ENCODE measurements around the gene GRIN2C. TPM values are rescaled to one million over a fixed set of nuclear protein-coding genes. Genes with fewer than 3 reads are reported as not detected.

The GRIN2C gene
- total RNA-seq, 1 donor: under 0.01 TPM

DNA sequence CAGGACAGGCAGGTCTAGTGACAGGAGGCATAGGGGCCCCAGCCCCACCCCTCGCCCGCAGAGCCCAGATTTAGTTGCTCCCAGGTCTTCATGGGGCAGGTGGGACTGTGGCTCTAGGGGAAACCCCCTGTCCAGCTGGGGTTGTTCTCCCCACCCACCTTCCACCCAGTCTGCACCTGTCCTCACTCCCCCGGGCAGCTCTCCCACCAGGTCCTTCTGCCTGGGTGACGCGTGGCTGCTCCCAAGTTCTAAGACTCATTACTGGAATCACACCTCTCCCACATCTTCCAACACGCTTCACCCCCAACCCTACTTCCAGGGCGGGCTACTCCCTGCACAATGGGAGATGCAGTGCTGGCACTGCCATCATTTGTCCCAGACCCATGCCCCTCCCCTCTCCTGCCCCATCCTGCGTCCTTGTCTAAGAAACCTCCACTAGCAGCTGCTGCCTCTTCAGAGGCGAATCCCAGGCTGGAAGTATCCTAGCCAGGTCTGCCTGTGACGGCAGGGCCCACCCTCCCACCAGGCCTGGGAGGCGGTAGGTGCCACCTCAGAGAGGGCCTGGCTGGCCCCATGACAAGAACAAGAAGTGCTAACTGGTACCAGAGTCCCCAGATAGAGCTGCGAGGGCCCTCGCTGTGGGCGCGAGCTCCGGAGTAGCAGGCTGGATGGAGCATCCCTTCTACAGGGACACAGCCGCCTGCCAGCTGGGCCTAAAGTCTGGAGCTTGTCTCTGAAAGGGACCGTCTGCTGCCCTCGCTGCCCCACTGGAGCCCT is 22.8 kb downstream of the GRIN2C start:
- H3K4me3 ChIP-seq (ENCODE audit: low read depth, low read length): no peak overlapping the region
- TF ChIP-seq, protein P1, sequence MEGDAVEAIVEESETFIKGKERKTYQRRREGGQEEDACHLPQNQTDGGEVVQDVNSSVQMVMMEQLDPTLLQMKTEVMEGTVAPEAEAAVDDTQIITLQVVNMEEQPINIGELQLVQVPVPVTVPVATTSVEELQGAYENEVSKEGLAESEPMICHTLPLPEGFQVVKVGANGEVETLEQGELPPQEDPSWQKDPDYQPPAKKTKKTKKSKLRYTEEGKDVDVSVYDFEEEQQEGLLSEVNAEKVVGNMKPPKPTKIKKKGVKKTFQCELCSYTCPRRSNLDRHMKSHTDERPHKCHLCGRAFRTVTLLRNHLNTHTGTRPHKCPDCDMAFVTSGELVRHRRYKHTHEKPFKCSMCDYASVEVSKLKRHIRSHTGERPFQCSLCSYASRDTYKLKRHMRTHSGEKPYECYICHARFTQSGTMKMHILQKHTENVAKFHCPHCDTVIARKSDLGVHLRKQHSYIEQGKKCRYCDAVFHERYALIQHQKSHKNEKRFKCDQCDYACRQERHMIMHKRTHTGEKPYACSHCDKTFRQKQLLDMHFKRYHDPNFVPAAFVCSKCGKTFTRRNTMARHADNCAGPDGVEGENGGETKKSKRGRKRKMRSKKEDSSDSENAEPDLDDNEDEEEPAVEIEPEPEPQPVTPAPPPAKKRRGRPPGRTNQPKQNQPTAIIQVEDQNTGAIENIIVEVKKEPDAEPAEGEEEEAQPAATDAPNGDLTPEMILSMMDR (IDR thresholded peaks at IDR 0.05; ENCODE audit: insufficient read depth, low read depth, low read length): no peak
- no peak for DNase-seq (ENCODE audit: low read depth)

DNA sequence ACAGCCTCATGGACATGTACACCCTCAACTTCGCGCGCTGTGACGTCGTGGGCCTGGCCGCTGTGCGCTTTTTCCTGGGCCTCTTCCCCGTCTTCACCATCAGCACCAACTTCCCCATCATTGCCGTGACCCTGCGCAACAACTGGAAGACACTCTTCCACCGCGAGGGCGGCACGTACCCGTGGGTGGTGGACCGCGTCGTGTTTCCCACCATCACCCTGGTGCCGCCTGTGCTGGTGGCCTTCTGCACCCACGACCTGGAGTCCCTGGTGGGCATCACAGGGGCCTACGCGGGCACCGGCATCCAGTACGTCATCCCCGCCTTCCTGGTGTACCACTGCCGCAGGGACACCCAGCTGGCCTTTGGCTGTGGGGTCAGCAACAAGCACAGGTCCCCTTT is 23.5 kb downstream of the GRIN2C start:
- TF ChIP-seq, protein P1 (IDR thresholded peaks at IDR 0.05; ENCODE audit: insufficient read depth, low read depth, low read length): no peak
- no peak for DNase-seq (ENCODE audit: low read depth)
- no peak overlapping the region for H3K4me3 ChIP-seq (ENCODE audit: low read depth, low read length)

DNA sequence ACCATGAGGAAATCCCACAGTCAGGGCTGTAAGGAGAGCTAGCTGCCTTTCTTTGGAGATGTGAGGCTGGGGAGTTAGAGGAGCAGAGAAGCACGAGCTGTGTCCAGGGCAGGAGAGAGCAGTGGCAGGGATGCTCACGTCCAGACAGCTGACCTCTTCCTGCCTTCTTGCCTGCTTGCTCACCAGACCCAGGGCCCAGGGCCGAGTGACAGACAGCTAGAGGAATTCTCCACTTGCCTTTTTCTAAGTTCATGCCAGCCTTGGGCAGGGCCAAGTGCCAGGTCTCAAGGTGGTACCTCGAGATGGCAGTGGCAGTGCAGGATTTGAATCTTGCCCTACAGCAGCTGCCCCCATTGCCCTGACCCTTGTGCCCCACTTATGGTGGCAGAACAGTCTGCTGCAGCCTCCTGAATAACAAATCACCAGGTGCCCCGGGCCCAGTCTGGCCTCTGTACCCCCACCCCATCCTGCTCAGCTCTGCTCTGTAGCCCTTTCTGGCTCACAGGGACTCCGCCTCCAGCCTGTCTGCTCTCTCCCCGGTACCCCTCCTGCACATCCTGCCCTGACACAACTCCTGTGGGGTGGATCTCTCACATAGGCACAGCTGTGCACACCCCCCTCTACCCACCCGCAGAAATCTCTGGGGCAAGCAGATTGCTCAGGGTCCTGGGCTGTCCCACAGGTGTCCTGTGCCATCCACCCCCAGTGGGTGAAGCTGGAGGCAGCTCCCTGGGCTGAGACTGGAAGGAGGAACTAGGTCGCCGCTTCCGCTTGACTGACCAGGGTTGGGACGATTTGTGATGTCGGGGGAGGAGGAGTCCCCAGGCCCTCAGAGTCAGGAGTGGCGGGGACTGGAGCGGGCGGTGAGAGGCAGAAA is 25.9 kb downstream of the GRIN2C start:
- H3K4me3 ChIP-seq (ENCODE audit: low read depth, low read length): no peak overlapping the region
- no peak for DNase-seq (ENCODE audit: low read depth)
- TF ChIP-seq, protein P1 (IDR thresholded peaks at IDR 0.05; ENCODE audit: insufficient read depth, low read depth, low read length): no peak

DNA sequence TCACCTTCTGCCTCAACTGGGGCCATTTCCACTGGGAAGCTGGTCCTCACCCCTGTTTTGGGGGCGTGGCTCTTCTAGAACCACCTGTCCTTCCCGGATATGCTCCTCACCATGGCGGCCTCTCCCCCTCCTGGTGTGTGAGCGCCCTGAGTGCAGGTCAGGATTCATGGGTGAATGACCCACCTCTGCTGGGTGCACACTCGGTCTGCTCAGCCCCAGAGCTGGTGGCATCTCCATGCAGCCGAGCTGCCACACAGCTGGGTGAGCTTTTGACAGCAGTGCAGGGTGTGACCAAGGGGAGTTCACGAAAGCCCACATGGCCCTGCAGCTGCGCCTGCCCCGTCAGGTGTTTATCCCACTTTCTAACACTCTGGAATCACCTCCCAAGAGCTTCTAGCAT is 27.3 kb downstream of the GRIN2C start:
- TF ChIP-seq, protein P1 (IDR thresholded peaks at IDR 0.05; ENCODE audit: insufficient read depth, low read depth, low read length): no peak
- H3K4me3 ChIP-seq (ENCODE audit: low read depth, low read length): no peak overlapping the region
- DNase-seq (ENCODE audit: low read depth): no peak

DNA sequence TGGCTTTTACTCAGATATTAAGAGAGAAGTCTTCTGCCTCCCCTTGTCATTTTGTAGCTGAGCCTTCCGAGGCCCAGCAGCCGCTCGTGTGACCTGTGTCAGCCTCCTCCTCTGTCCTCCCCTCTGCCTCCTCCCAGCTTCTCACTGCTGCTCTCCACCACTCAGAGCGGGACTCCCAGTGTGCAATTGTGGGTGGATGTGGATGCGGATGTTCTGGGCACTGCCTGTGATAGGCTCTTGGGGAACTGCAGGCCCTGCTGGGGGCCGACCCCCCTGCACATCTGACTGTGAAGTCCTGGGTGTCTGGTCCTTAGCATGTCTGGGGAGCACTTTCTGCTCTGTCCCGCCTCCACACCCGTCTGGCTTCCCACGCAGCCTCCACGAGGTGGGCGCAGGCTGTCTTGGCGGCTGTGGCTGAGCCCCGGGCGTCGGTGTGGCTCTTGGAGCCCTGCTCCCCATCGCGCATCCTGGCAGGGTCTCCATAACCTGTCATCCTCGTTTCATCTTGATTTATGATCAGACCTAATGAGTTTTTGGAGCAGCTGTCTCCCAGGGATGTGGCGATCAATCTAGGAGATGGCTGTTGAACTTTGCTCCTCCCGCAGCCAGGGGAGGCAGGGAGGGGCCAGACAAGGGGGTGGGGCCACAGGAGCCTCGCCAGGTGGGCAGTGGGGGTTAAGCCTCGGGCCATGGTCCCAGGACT is 28.1 kb downstream of the GRIN2C start:
- H3K4me3 ChIP-seq (ENCODE audit: low read depth, low read length): no peak overlapping the region
- TF ChIP-seq, protein P1 (IDR thresholded peaks at IDR 0.05; ENCODE audit: insufficient read depth, low read depth, low read length): no peak
- no peak for DNase-seq (ENCODE audit: low read depth)

DNA sequence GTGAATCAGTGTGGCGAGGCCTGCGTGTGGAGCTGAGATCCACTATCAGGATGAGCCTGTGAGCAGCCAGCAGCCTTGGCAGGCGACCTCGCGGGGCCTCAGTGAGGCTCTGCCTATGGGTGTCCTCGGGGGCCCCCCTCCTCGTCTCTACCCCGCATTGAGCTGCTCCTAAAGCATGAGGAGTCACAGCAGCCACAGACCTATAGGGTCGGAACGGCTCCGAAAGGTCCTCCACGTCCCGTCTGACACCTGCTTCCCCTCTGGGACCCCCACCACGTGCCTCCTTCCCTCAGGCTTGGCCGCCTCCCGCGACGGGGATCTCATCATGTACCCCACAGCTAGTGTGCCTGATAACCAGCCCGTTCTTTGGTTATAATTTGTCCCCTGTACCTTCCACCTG is 28.8 kb downstream of the GRIN2C start:
- TF ChIP-seq, protein P1 (IDR thresholded peaks at IDR 0.05; ENCODE audit: insufficient read depth, low read depth, low read length): no peak
- no peak for DNase-seq (ENCODE audit: low read depth)
- H3K4me3 ChIP-seq (ENCODE audit: low read depth, low read length): no peak overlapping the region
